Fibroblast of lung (primary cell): ENCODE results near the gene MAPK4. TPM values are rescaled to one million over a fixed set of nuclear protein-coding genes. Genes with fewer than 3 reads are reported as not detected.

ENCODE experiments used
- DNase-seq, 2 donors: peaks; one replicate each; pipeline versions ENCODE4 v3.0.0 to v3.0.0-alpha.2; 2010; ENCODE audit warnings: low read depth in 2 of 2
- H2AFZ ChIP-seq: 2 replicates; pipeline ENCODE4 v1.5.1; 2012; ENCODE audit warnings: low read length, control low read depth, inconsistent platforms
- H3K27ac ChIP-seq: 2 replicates; pipeline ENCODE4 v1.5.1; 2011; ENCODE audit warnings: low read length, control low read depth; ENCODE audit not compliant: insufficient read depth
- H3K27me3 ChIP-seq: 2 replicates; pipeline ENCODE4 v1.5.1; 2011; ENCODE audit warnings: mild to moderate bottlenecking, low read length; ENCODE audit not compliant: control insufficient read depth, insufficient read depth
- H3K36me3 ChIP-seq: 2 replicates; pipeline ENCODE4 v1.5.1; 2011; ENCODE audit warnings: low read length; ENCODE audit not compliant: control insufficient read depth, insufficient read depth
- H3K4me1 ChIP-seq: 2 replicates; pipeline ENCODE4 v1.5.1; 2011; ENCODE audit warnings: low read length; ENCODE audit not compliant: control insufficient read depth, insufficient read depth; ENCODE audit errors: extremely low read depth
- H3K4me2 ChIP-seq: 2 replicates; pipeline ENCODE4 v1.5.1; 2011; ENCODE audit warnings: low read length, control low read depth; ENCODE audit not compliant: insufficient read depth; ENCODE audit errors: extremely low read depth
- H3K4me3 ChIP-seq, 4 experiments: fragments of 200-600 bp in 1 of 4; sonication (generic) in 1 of 4; replicated peaks in 1 of 4; 2 replicates each; pipeline ENCODE4 v1.5.1; 2011 to 2016; ENCODE audit warnings: low read length in 4 of 4, low read depth in 3 of 4, mild to moderate bottlenecking in 3 of 4, control low read depth in 2 of 4, inconsistent platforms in 1 of 4, mixed read lengths in 1 of 4; ENCODE audit not compliant: insufficient read depth in 1 of 4; ENCODE audit errors: control extremely low read depth in 1 of 4
- H3K79me2 ChIP-seq: 2 replicates; pipeline ENCODE4 v1.5.1; 2012; ENCODE audit warnings: mild to moderate bottlenecking, low read length, inconsistent platforms; ENCODE audit not compliant: control insufficient read depth, insufficient read depth
- H3K9ac ChIP-seq: 2 replicates; pipeline ENCODE4 v1.5.1; 2011; ENCODE audit warnings: mild to moderate bottlenecking, low read length, control low read depth; ENCODE audit not compliant: insufficient read depth
- H3K9me3 ChIP-seq: 2 replicates; pipeline ENCODE4 v1.5.1; 2012; ENCODE audit warnings: low read depth, low read length; ENCODE audit not compliant: control insufficient read depth, insufficient read depth
- H4K20me1 ChIP-seq: 2 replicates; pipeline ENCODE4 v1.5.1; 2011; ENCODE audit warnings: low read length; ENCODE audit not compliant: control insufficient read depth, insufficient read depth; ENCODE audit errors: extremely low read depth
- CTCF ChIP-seq, 2 donors: IDR thresholded peaks in 1 of 2; conservative IDR thresholded peaks in 1 of 2; 1 replicate in 1 of 2; 2 replicates in 1 of 2; pipeline ENCODE4 v1.5.1; 2011 to 2012; ENCODE audit warnings: low read length in 2 of 2, control low read depth in 1 of 2, inconsistent platforms in 1 of 2, low read depth in 1 of 2, mild to moderate bottlenecking in 1 of 2
- EZH2 ChIP-seq: IDR thresholded peaks from 2 replicates; pipeline ENCODE4 v1.5.1; 2012; ENCODE audit warnings: low read length, control low read depth, mild to moderate bottlenecking; ENCODE audit errors: missing control alignments
- polyA plus RNA-seq, 2 donors: library from polyadenylated mRNA; depleted of rRNA in 1 of 2; stranded (reverse) in 1 of 2; unstranded in 1 of 2; fragments of >200 nt; gene quantifications; 2 replicates each; pipeline ENCODE4 v1.2.1, GENCODE V29; 2011 to 2012; ENCODE audit warnings: missing spikeins in 1 of 2
- total RNA-seq: library from RNA; depleted of rRNA; stranded (reverse); fragments of >200 nt; gene quantifications from 2 replicates; pipeline ENCODE4 v1.2.1, GENCODE V29; 2014

The MAPK4 gene
- total and polyA plus RNA-seq, 2 donors (not counting 1 experiment from before 2014, with no cell fraction given), result not detected

GRCh38 chr18:50769463-50769862 is 209.6 kb downstream of the MAPK4 start:
- H3K36me3 ChIP-seq, result no peaks in the 10 kb centered on the region
- no peaks in the 10 kb centered on the region for H3K27me3 ChIP-seq
- no peaks in the 10 kb centered on the region for H4K20me1 ChIP-seq
- no peak for DNase-seq
- TF ChIP-seq EZH2 (no peak), CTCF (conservative IDR thresholded peaks at IDR 0.05 in 1 of 2, IDR thresholded peaks at IDR 0.05 in 1 of 2; ENCODE audit: low read depth in 1 of 2, low read length in 2 of 2) (no peak)
- no peak overlapping the region for H3K27ac ChIP-seq
- H3K9me3 ChIP-seq, result no peaks in the 10 kb centered on the region
- no peaks in the 10 kb centered on the region for H3K79me2 ChIP-seq
- no peak overlapping the region for H2AFZ ChIP-seq
- H3K4me2 ChIP-seq, result no peak overlapping the region
- H3K9ac ChIP-seq, result no peak overlapping the region
- H3K4me1 ChIP-seq, result no peaks in the 10 kb centered on the region
- H3K4me3 ChIP-seq, result no peak overlapping the region

- Histone ChIP-seq H3K36me3 (no peaks in the 10 kb centered on the region), H3K9me3 (no peaks in the 10 kb centered on the region), H3K4me3 (no peak overlapping the region), H3K27ac (no peak overlapping the region), H2AFZ (no peak overlapping the region), H3K27me3 (no peaks in the 10 kb centered on the region), H3K4me1 (no peaks in the 10 kb centered on the region), H3K79me2 (no peaks in the 10 kb centered on the region), H3K9ac (no peak overlapping the region), H3K4me2 (no peak overlapping the region), H4K20me1 (no peaks in the 10 kb centered on the region)
- TF ChIP-seq EZH2 (no peak), CTCF (conservative IDR thresholded peaks at IDR 0.05 in 1 of 2, IDR thresholded peaks at IDR 0.05 in 1 of 2; ENCODE audit: low read depth in 1 of 2, low read length in 2 of 2) (no peak)
- no peak for DNase-seq
Observed at GRCh38 chr18:50775207-50775606, 215.3 kb downstream of the MAPK4 start.

GRCh38 chr18:50775726-50776125 is 215.8 kb downstream of the MAPK4 start:
- DNase-seq, result no peak
- Histone ChIP-seq H3K27me3 (no peaks in the 10 kb centered on the region), H4K20me1 (no peaks in the 10 kb centered on the region), H3K36me3 (no peaks in the 10 kb centered on the region), H3K4me2 (no peak overlapping the region), H3K79me2 (no peaks in the 10 kb centered on the region), H3K9ac (no peak overlapping the region), H3K9me3 (no peaks in the 10 kb centered on the region), H3K27ac (no peak overlapping the region), H3K4me3 (no peak overlapping the region), H2AFZ (no peak overlapping the region), H3K4me1 (no peaks in the 10 kb centered on the region)
- TF ChIP-seq EZH2, result no peak
- TF ChIP-seq CTCF (conservative IDR thresholded peaks at IDR 0.05 in 1 of 2, IDR thresholded peaks at IDR 0.05 in 1 of 2; ENCODE audit: low read depth in 1 of 2, low read length in 2 of 2), result no peak
